ENCODE data around the gene BIRC3.

- no peak for TF ChIP-seq EZH2 (IDR thresholded peaks at IDR 0.05; ENCODE audit: insufficient read depth, poor library complexity, severe bottlenecking)
- TF ChIP-seq EZH2phosphoT487 (IDR thresholded peaks at IDR 0.05; ENCODE audit: insufficient read depth, low read depth): no peak
These were observed 4.6 kb upstream of the BIRC3 start for GRCh38 chr11:102312667-102313066.
